ENCODE measurements around the gene USP3.

USP3 gene

DNA sequence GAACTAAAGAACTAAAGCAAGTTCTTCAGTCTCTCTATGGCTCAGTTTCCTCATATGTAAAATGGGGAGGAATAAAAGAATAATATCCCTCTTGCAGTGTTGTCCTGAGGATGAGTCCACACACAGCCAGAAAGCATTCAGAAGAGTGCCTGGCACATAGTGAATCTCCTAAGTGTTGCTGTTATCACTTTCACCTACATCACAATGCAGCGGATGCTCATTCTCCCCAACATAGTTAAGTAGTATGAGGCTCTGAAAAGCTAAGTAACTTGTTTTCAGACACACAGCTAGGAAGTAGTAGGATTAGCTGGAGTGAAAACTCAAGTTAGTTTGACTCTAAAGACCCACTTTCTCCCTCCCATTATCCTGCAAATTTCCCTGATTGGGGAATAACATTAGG is 9.1 kb upstream of the USP3 start:
- DNase-seq (ENCODE audit: extremely low spot score, insufficient read length, low read depth) (no peak), FAIRE-seq (no peak)

DNA sequence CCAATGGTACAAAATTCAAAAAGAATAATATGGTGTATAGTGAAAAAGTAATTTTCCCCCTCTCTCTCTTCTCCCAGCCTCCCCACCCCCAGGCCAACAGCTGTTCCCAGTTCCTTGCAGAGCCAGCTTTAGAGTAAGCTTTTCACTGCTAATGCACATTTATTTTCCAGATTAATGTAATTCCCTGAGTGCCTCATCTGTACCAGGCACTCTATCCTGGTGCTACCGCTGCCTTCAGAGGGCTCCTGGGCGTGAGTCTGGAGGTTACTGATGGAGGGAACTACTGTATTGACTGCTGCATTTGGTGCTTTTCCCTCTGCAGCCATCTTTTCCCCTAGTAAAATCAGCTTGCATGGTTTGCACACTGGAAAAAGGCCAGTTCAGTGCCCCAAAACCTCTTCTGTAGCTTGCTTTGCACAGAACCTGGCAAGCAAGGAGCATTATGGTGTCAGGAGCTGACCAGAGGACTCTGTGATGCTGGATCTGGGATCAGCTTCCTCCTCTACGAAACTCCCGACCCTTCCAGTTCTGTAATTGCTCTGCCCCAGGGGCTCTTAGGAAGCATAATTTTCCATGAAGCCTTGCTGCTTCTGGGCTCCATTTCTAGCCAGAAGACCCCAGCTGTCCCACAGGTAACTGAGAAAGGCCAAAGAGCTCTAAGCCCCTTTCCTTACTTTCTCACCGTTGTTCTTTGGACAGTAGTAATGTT is 8.5 kb upstream of the USP3 start:
- FAIRE-seq, result no peak
- DNase-seq (ENCODE audit: extremely low spot score, insufficient read length, low read depth), result no peak

DNA sequence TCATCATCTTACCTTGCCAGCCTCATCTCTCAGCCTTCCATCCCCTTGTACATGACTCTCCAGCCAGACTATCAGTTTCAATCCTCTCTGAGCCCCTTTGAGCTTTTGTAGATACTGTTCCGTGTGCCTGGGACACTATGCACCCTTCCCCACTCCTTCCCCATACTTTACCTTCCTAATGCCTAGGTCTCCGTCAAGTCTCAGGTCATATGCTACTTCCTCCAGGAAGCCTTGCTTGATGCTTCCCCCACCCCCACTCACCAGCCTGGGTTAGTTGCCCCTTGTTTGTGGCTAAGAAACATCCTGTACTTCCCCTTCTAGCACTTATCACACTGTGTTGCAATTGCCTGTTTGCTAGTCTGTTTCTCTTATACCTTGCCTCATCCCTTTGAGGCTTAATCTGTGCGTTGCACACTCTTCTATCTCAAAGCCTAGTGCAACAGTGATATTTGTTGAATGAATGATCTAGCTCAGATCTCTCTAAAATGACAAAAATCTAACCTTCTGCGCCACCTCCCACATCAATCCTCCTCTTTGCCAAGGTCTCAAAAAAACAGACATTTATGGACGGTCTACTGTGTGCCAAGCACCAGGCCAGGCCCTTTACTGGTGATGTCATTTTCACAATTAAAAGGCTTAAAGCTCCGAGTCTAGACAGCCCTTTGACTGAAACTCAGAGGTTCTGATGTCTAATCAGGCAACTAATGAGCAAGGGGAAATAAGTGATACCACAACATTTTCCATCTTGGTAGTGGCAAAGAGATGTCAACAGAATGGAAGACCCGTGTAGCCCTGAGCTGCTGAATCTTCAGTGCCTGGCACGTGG is 6.5 kb upstream of the USP3 start:
- FAIRE-seq, result peak; percentile 84

DNA sequence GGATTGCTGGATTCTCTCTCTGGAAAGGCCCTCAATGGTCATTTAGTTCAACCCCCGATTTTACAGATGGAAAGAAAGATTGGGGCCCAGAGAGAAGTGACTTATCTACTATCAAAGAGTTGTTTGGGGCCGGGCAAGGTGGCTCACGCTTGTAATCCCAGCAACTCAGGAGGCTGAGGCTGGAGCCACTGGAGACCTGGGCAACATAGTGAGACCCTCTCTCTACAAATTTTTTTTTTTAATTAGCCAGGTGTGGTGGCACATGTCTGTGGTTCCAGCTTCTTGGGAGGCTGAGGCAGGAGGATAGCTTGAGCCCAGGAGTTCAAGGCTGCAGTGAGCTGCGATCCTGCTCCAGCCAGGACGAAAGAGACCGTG is 5.2 kb upstream of the USP3 start:
- no peak for DNase-seq (ENCODE audit: extremely low spot score, insufficient read length, low read depth)
- FAIRE-seq, result no peak

More for the DNA sequence above, 6.5 kb upstream of the USP3 start:
- no peak for DNase-seq (ENCODE audit: extremely low spot score, insufficient read length, low read depth)

DNA sequence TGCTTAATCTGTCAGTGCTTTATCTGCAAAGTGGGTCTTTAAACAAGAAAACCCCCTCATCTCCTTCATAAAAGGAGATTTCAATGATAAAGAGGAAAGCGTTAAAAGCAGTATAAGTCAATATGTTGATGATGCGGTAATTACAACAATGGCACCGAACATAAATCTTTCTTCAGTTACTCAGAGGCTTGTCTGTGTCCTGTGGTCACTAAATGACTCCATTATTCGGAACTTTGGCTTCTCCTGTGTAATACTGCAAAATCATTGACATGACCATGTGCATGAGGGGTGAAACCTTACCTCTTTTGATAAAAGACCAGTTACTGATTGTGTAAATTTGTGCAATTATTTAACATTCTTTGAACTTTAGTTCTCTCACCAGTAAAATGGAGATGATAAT is 4.8 kb upstream of the USP3 start:
- DNase-seq (ENCODE audit: extremely low spot score, insufficient read length, low read depth), result no peak
- no peak for FAIRE-seq

DNA sequence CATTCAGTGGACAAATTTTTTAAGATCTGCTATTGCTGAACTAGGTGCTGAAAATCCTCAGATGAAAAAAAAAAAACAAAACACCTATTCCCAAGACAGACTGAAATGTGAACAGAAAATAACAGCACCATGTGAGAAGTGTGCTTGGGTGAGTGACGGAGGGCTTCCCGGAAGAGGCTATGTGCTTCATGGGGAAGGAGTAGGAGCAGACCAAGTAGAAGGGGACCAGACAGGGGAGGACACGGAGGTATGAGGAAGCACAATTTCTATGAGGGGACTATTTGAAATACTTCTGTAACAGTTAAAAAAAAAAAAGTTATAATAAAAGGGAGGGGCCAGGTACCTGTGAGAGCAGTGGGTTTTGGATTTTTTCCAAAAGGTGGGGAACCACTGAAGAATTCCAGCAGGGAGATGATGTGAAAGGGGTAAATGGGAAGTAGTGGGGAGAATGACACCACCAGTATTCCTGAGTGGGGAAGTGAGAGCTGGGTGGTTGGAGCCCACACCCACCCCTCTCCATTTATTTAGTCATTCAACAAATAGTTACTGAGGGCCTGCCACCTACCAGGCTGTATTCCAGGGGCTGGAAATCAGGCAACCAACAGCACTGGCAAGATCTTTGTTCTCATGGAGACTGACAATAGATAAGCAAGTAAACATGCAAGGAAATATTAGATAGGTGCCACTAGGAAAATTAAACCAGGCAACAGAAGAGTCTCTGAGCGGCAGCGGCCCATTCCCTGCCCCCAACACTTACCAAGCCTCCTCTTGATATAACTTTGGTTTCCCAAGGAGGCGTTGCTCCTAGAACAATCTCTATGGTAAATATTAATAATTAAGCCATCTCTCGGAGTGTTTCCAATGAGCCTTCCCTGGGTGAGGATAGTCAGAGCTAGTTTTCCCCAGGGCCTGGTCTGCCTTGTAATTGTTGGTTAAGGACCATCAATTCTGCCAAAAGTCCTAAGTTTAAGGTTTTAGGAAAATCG is 3.8 kb upstream of the USP3 start:
- no peak for FAIRE-seq
- no peak for DNase-seq (ENCODE audit: extremely low spot score, insufficient read length, low read depth)

DNA sequence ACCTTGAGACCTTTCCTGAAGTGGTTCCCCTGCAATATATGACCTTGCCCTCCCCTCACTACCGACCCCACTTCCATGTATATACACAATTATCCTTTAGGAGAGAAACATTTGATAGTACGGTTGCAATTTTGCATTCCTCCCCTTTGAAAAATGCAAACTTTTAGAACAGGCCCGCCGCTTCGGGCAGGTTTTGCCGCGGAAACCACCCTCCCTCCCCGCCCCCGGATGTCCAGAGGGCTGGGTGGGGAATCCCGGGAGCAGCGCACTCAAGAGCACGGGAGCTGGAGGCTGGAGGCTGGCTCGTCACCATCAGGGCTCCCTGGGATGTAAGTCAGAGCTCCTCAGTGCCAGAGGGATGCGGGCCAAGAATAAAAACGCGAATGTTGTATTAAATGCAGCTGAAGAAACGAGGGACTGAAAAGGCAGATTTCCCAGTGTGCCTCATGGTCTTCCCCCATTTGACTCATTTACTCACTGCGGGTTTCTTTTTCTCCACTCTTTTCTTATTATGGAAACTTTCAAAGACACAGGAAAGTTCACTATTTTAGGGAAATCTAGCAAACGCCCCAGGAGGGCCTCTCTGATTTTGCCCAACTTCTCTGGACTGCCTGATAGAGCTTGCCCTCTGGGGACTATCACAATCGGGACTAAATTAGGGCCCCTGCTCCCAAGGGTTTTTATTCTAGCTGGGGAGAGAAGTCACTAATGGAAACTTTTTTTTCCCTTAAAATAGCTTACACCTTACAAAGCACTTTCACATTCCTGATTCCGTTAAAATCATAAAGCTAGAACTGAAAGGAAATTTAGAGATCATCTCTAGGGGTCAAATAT is 2.9 kb upstream of the USP3 start:
- FAIRE-seq, result no peak
- DNase-seq (ENCODE audit: extremely low spot score, insufficient read length, low read depth), result no peak

DNA sequence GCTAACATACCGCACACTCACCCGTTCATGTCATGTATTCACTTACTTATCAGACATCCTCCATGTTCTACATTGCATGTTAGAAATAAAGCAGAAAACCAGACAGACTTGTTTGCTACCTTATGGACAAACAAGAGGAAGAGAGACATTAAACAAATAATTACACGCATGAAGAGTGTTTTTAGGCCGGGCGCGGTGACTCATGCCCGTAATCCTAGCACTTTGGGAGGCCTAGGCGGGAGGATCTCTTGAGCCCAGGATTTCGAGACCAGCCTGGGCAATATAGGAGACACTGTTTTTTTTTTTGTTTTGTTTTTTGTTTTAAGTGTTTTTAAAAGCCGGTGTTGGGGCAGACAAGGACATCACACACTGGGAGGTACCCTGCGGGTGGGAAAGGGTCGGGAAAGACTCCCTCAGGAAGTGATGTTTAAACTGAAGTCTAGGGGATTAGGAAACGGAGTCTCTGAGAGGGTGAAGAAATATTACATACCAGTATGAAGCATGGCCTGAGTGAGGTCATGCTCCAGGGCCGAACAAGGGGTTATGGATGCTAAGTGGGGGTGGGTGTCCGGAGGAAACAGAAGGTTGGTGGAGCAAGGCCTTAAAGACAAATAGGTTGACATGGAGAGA is 2.1 kb upstream of the USP3 start:
- no peak for FAIRE-seq
- no peak for DNase-seq (ENCODE audit: extremely low spot score, insufficient read length, low read depth)

DNA sequence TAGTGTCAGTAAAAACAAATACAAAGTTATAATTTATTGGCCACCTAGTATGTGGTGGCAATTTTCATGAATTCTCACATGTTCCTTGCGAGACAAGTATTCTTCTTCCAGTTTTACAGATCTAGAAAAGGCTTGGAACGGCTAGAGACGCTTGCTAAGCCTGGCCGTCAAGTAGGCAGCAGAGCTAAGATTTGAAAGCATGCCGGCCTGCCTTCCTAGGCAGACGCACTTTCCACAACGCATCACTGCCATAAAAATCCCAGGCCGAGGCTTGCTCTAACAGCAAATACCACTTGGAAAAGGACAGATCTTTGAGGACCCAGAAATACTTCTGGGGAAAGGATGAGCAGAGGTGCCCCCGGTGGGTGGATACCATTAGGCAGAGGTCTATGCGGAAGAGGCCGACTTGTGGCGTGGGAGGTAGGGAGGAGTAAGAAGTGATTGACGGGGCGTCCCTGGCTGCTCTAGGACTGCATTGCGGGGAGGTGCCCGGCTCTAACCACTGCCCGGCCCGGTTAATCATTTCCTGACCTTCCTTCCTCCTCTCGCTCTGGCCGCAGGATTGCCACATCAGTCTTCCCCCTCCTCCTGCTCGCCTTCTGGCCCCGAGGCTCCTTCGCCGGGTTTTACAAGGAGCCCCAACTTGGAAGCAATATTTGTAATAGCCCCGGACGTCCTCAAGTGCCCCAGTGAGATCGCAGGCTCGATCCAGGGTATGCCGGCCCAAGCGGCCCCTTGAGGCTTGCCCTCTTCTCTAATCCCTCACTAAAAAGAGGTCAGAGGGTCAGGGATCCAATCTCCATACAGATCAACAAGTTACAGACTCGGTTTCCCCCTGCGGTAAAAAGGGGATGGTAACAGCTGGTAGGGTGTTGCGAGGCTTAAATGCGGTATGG is 1.3 kb upstream of the USP3 start:
- peak; percentile 48 for DNase-seq (ENCODE audit: extremely low spot score, insufficient read length, low read depth)
- peak; percentile 95 for FAIRE-seq

DNA sequence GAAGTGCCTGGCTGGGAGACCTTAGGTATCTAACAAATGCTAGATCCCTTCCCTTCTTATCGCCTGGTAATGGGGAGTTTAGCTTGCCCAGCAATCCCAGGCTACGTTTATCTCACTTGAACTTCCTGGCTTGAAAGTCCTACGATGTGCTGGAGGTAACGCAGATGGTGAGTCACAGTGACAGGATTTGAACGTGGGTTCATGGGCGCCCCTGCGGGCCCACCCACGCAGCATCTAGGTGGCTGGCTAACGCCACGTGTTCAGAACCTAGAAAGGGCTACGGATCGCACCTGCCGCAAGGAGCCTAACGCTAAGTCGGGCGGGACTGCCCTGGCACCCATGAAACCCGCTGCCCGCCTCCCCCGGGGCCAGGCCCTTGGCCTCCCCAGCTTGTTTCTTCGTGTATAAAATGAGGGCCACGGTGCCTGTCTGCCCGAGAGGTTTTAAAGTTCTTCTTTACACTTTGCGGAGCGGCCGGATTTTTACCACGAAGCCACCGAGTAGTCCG is 600 bp upstream of the USP3 start:
- no peak for FAIRE-seq

DNA sequence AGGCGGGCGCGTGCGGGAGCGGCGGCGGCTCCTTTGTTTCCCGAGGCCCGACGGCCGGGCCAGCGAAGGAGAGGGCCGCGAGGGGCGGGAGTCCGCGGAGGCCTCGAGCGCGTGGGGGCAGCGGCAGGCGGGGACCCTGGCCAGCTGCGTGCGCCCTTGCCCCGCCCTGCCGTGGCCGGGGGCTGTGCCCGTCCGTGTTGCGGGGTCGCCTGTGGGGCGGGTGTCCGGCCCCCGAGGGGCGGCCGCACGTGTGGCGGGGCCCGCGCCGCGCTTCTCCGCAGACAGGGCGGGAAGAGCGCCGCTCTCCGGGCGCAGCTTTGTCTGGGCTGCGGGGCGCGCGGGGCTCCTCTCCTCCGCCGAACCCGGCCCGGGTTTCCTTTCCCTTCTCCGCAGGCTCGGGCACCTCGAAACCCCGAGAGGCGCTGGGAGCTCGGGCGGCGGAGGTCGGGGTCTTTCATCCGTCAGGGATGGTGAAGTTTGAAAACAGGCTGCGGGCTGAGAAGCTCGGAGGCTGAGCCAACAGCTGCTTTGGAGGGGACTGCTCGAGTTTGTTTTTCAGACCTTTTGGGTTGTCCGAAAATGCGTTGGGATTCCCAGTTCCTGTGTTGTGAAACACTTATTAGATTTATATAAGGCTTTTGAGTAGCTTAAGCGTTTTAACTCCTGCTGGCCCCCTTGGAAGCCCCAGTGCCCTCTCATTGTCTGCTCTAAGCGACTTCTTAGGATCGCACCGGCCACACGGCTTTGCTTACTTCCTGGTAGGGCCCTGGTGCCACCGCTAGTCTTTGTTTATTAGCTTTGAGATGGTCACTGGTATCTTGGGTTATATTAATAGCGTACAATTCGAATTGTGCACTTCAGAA is 817 bp downstream of the USP3 start:
- no peak for DNase-seq (ENCODE audit: extremely low spot score, insufficient read length, low read depth)

More for the DNA sequence above, 600 bp upstream of the USP3 start:
- no peak for DNase-seq (ENCODE audit: extremely low spot score, insufficient read length, low read depth)

DNA sequence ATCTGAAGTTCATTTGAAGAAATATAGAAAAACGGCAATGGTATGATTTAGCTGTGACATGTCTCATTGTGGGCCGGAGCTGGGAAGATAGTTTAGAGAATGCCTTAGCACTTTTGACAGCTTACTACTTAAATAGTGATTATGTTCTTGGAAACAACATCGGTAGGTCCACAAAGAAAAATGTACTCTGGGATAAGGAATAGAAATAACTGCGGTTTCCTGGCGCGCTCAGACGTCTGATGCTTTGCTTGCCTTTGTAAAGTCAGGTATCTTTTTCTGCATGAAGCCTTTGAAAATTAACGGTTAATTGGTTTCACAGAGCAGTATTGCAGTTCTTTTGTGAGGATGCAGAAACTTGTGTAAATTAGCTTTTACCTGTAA is 1.4 kb downstream of the USP3 start:
- no peak for FAIRE-seq

More for the DNA sequence above, 817 bp downstream of the USP3 start:
- FAIRE-seq, result peak; percentile 62

DNA sequence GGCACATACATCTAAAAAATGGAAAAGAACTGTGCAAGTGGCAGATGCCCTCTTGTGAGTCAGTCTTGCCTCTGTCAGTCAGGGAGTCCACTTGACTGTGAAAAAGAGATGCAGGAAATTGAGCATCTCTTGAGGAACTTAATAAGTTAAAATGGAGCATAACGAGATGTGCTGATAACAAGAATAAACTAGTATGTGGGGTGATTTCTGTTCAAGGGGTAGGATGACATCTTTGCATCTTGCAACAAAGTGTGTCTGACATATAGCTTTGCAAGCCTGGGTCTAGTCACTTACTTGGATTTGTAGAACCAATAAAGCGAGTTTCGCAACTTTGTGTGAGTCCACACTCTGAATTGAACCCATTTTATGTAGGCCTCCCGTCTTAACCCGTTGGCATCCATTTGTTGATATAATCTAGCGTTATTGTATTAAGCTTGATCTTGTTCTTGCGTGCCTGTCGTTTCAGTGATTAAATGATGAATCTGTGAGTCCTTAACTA is 2.2 kb downstream of the USP3 start:
- FAIRE-seq (peak; percentile 12), DNase-seq (ENCODE audit: extremely low spot score, insufficient read length, low read depth) (no peak)

More for the DNA sequence above, 1.4 kb downstream of the USP3 start:
- no peak for DNase-seq (ENCODE audit: extremely low spot score, insufficient read length, low read depth)

DNA sequence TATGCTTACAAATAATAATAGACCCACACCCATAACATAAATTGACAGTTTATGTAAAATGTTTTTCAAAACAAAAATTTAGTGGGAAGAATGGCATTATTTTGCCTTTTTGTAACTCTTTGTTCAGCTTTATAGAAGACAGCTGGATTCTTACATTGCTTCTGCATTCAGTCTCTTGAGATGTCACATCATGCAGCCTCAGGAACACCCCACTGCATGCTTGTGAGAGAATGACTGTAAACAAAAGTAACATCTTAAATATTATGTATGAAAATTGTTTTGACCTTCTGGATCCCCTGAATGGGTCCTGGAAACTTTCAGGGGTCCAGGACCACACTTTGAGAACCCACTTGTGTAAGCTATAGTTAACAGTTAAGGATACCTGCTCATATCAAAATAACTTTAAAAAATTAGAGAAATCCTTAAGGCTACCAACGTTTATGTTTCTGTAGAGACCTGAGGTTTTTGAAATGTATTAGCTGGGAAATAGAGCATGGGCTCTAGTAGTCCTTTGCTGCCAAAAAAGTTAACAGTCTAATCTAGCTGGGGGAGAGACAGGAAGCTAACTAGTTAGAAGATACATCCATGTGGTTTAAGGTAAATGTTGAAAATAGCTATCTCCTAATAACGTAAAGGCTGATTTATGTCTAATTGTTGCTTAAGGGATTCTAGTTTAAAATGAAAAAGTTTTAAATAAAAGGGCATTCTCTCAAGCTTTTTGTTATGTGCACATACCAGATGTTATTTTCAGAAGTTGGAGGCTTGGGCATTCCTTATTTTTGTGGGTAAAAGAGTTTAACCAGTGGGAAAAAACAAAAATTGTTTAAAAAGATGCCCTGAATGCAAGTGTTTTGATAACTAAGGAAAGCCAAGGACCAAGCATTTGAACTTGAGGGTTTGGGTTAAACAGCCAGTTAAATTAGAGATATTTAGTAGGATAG is 3.8 kb downstream of the USP3 start:
- DNase-seq (ENCODE audit: extremely low spot score, insufficient read length, low read depth) (no peak), FAIRE-seq (no peak)

DNA sequence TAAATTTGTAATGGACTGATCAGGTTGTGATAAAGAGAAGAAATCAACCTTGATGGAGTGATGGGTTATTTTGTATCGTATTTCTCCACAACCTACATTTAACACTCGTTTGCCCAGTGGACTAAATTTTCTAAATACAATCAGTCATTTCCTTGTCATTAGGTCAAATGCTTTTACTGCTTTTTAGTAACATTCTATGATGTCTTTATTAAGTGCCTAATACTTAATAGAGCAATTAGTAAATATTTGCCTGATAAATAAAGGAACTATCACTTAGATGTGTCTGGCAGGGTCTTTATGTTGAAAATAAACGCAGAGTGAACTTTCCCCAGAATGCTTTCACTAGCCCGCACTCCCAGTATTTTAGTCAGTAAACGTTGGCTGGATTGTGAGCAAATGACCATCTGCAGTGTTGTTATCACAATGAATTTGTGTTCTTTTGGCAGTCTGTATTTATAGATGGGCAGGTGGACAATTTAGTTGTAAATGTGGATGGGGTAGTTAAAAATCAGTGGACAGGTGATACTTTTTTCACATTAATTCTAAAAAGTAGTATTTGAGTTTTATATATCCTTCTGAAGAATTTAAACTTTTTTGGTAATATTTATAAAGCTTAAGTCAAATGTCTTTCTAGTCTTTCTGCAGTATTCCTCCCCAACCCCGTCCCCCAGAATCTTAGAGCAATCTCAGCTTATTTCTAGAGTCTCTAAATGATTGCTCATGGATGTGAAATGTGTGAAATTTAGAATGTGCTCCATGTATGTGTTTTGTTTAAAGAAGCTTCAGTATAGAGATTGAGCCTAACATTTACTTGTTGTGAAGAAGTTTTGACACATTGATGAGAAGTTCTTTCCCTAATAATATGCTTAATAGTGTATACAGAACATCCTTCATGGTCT is 4.9 kb downstream of the USP3 start:
- DNase-seq (ENCODE audit: extremely low spot score, insufficient read length, low read depth) (no peak), FAIRE-seq (no peak)
